ENCODE measurements around the gene CNTN4. TPM values are rescaled to one million over a fixed set of nuclear protein-coding genes. Genes with fewer than 3 reads are reported as not detected.

The CNTN4 gene
- total and polyA plus RNA-seq, 4 donors: 15.8 to 228 (median 41.2) TPM

DNA sequence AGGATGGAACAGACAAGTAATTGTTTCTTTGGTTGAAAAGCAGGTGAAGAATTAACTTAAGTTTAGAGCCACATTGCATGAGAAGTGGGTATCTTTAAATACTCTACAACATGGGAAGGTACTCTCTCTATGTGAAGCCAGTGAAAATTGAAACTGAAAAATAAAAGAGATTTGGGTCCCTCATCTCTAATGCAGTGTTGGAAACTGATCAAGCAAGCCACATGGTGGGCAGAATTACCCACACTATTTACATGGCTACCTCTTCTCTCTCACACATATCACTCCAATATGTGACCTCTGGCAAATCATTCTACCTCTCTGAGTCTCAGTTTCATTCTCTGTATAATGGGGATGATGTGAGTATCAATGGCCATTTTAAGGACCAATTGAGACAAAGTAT, 672.5 kb downstream of the CNTN4 start:
- no peak for ATAC-seq (ENCODE audit: low FRiP score)
- intact Hi-C loops (cut with DNase I): no loop called here
- Histone ChIP-seq H3K4me3 (ENCODE audit: low read length in 2 of 2) (no peak overlapping the region), H3K36me3 (ENCODE audit: control insufficient read depth in 1 of 2, insufficient read depth in 2 of 2, low read length in 1 of 2) (no peaks in the 10 kb centered on the region), H3K9me3 (ENCODE audit: control insufficient read depth, low read length) (peaks cover 2% of the 10 kb centered on the region), H3K4me1 (ENCODE audit: control insufficient read depth in 1 of 2, insufficient read depth in 2 of 2, low read length in 2 of 2) (no peaks in the 10 kb centered on the region), H3K27ac (ENCODE audit: low read depth in 1 of 2, low read length in 2 of 2) (no peak overlapping the region), H3K27me3 (ENCODE audit: control insufficient read depth in 1 of 2, insufficient read depth in 2 of 2, low read length in 1 of 2) (no peaks in the 10 kb centered on the region)
- no peak for DNase-seq

DNA sequence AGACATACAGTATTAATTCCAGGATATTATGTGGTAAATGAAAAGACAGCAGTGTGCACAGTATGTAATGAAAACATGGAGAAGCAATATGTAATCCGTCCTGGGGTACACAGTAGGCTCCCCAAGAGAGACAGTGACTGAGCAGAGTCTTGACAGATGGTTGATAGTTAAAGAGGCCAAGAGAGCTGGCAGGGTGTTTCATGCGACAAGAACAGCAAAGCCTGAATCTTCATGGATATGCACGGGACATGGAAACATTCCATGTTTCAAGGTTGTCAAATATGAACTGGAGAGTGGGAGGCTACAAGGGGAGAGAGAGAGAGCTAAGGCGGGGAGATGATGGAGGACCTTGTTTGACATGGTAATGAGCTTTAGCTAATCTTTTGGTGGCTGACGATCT, 673.1 kb downstream of the CNTN4 start:
- DNase-seq (no peak), ATAC-seq (ENCODE audit: low FRiP score) (no peak)
- no peaks in the 10 kb centered on the region for H3K27me3 ChIP-seq (ENCODE audit: control insufficient read depth in 1 of 2, insufficient read depth in 2 of 2, low read length in 1 of 2)
- H3K4me1 ChIP-seq (ENCODE audit: control insufficient read depth in 1 of 2, insufficient read depth in 2 of 2, low read length in 2 of 2): no peaks in the 10 kb centered on the region
- H3K4me3 ChIP-seq (ENCODE audit: low read length in 2 of 2): no peak overlapping the region
- intact Hi-C loops (cut with DNase I): no loop called here
- H3K36me3 ChIP-seq (ENCODE audit: control insufficient read depth in 1 of 2, insufficient read depth in 2 of 2, low read length in 1 of 2): no peaks in the 10 kb centered on the region
- no peak overlapping the region for H3K27ac ChIP-seq (ENCODE audit: low read depth in 1 of 2, low read length in 2 of 2)
- H3K9me3 ChIP-seq (ENCODE audit: control insufficient read depth, low read length): peaks cover 2% of the 10 kb centered on the region
- WGBS, 2 donors: 59 to 73% methylated on average over 5 of the region's 5 CpGs

DNA sequence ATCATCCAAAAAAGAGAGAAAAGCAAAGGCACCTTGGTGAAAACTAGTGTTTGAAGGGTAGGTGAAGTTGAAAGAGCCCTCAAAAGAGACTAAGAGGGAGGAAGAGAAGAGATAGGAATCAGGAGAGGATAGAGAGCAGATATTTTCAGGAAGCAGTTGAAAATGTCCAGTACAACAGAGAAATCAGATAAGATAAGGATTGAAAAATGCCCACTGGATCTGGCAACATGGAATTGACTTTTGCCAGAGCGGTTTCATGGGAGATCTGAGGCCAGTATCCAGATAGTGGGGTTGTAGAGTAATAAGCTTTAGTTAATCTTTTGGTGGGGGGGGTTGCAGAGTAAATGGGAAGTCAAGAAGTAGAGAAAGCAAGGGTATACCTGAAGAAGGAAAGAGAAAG, 674.1 kb downstream of the CNTN4 start:
- DNase-seq (no peak), ATAC-seq (ENCODE audit: low FRiP score) (no peak)
- Histone ChIP-seq H3K27me3 (ENCODE audit: control insufficient read depth in 1 of 2, insufficient read depth in 2 of 2, low read length in 1 of 2) (no peaks in the 10 kb centered on the region), H3K4me3 (ENCODE audit: low read length in 2 of 2) (no peak overlapping the region), H3K36me3 (ENCODE audit: control insufficient read depth in 1 of 2, insufficient read depth in 2 of 2, low read length in 1 of 2) (no peaks in the 10 kb centered on the region), H3K4me1 (ENCODE audit: control insufficient read depth in 1 of 2, insufficient read depth in 2 of 2, low read length in 2 of 2) (no peaks in the 10 kb centered on the region), H3K9me3 (ENCODE audit: control insufficient read depth, low read length) (peaks cover 2% of the 10 kb centered on the region), H3K27ac (ENCODE audit: low read depth in 1 of 2, low read length in 2 of 2) (no peak overlapping the region)
- 65 to 68% methylated on average over 1 of the region's 1 CpG for WGBS, 2 donors
- intact Hi-C loops (cut with DNase I): no loop called here

DNA sequence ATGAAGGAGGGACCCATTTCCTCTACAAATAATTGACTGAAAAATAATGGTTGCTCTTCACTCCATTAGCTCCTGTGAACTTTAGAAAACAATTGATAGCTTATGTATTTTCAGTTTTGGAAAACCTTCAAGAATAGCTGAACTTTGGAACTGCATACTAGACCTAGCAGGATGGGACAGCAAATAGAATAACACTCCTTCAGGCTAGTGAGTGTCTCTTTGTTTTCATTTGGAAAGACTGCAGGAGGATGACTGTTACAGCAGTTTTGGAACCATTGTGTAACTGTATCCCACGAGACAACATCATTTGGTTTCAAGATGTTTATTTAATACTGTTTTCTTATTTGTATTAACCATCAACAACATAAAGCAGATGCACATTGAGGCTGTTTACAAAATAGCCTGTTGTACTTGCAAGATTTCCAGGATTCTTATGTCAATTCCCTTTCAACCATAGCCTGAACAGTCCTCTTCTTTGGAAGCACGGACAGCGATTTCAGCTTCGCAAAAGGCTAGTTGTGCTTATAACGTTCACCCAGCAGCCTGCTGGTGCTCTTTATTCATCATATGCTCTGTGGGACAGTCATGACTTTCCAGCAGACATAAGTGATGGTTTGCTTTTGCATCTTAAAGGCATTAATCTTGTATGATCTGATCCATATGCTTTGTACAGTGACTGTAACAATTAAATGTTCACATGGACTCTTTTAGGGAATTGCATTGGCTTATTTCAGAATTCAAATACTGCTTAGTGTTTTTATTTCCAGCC, 676.0 kb downstream of the CNTN4 start:
- intact Hi-C loops (cut with DNase I): no loop called here
- ATAC-seq (ENCODE audit: low FRiP score) (no peak), DNase-seq (no peak)
- 62 to 73% methylated on average over 5 of the region's 5 CpGs for WGBS, 2 donors
- H3K9me3 ChIP-seq (ENCODE audit: control insufficient read depth, low read length): peaks cover 2% of the 10 kb centered on the region
- no peaks in the 10 kb centered on the region for H3K27me3 ChIP-seq (ENCODE audit: control insufficient read depth in 1 of 2, insufficient read depth in 2 of 2, low read length in 1 of 2)
- no peak overlapping the region for H3K27ac ChIP-seq (ENCODE audit: low read depth in 1 of 2, low read length in 2 of 2)
- no peak overlapping the region for H3K4me3 ChIP-seq (ENCODE audit: low read length in 2 of 2)
- H3K36me3 ChIP-seq (ENCODE audit: control insufficient read depth in 1 of 2, insufficient read depth in 2 of 2, low read length in 1 of 2): no peaks in the 10 kb centered on the region
- no peaks in the 10 kb centered on the region for H3K4me1 ChIP-seq (ENCODE audit: control insufficient read depth in 1 of 2, insufficient read depth in 2 of 2, low read length in 2 of 2)

DNA sequence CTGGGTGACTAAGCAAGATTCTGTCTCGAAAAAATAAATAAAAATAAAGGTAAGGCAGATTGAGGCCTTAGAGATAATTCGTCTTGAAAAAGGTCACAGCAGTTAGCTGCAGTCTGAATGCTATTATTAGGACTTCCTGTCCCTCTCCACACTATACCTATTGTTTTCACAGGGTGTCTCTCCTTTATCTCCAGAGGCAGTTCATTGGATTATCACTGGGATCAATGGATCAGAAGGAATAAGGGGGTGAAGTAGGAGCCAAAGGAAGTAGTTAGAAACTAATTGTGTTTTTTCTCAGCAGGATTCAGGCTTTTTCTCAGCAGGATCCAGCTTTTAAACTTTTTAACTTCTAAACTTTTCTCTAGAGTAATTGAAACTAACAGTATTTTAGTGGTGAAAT, 684.6 kb downstream of the CNTN4 start:
- no peak for ATAC-seq (ENCODE audit: low FRiP score)
- DNase-seq: no peak
- H3K9me3 ChIP-seq (ENCODE audit: control insufficient read depth, low read length): no peaks in the 10 kb centered on the region
- H3K27ac ChIP-seq (ENCODE audit: low read depth in 1 of 2, low read length in 2 of 2): no peak overlapping the region
- 62 to 76% methylated on average over 2 of the region's 2 CpGs for WGBS, 2 donors
- H3K4me3 ChIP-seq (ENCODE audit: low read length in 2 of 2): no peak overlapping the region
- intact Hi-C loops (cut with DNase I): no loop called here
- H3K27me3 ChIP-seq (ENCODE audit: control insufficient read depth in 1 of 2, insufficient read depth in 2 of 2, low read length in 1 of 2): no peaks in the 10 kb centered on the region
- H3K36me3 ChIP-seq (ENCODE audit: control insufficient read depth in 1 of 2, insufficient read depth in 2 of 2, low read length in 1 of 2): no peaks in the 10 kb centered on the region
- no peaks in the 10 kb centered on the region for H3K4me1 ChIP-seq (ENCODE audit: control insufficient read depth in 1 of 2, insufficient read depth in 2 of 2, low read length in 2 of 2)

DNA sequence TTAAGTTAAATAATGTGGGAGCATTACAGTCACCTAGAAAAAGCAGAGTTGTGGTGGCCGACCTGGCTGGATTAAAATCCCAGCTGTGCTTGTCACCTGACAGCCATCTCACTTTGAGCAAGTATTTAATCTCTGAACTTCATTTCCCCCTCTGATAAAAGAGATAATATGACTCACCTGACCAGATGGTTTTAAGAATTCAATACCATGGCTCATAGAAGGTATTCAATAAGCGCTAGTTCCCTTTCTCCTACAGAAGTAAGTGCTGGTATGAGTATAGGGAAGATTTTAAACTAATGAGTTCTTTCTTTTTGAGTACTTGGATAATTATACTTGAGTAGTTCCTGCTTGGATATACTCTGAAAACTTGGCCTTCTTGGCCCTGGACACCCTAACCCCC, 686.0 kb downstream of the CNTN4 start:
- no peak overlapping the region for H3K27ac ChIP-seq (ENCODE audit: low read depth in 1 of 2, low read length in 2 of 2)
- no peak overlapping the region for H3K4me3 ChIP-seq (ENCODE audit: low read length in 2 of 2)
- no peaks in the 10 kb centered on the region for H3K9me3 ChIP-seq (ENCODE audit: control insufficient read depth, low read length)
- ATAC-seq (ENCODE audit: low FRiP score) (no peak), DNase-seq (no peak)
- intact Hi-C loops (cut with DNase I): no loop called here
- no peaks in the 10 kb centered on the region for H3K27me3 ChIP-seq (ENCODE audit: control insufficient read depth in 1 of 2, insufficient read depth in 2 of 2, low read length in 1 of 2)
- H3K36me3 ChIP-seq (ENCODE audit: control insufficient read depth in 1 of 2, insufficient read depth in 2 of 2, low read length in 1 of 2): no peaks in the 10 kb centered on the region
- 90 to 92% methylated on average over 2 of the region's 2 CpGs for WGBS, 2 donors
- no peaks in the 10 kb centered on the region for H3K4me1 ChIP-seq (ENCODE audit: control insufficient read depth in 1 of 2, insufficient read depth in 2 of 2, low read length in 2 of 2)

DNA sequence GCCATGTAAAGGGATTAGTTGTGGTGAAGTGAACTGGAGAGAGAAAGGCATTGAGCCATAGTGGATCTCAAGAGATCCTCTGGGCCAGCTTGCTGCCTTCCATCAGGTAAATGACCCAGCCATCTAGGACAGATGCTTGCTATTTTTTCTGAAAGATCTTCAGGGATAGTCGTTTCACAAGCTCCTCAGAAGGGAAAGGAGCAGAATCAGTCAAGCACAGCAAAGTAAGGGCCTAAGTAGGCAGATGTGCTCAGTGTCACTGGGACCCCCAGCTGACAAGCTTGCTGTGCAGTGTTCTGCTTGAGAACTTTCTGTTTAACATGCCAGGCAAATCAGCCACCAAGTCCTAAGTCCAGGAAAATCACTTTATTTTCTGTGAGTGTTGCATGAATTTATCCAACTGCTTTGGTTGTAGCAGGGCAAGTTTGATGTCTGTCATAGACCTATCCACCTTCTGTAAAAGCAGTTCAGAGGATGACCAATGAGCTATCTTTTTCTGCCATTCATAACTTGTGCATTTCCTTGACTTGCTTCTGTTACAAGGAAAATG, 691.7 kb downstream of the CNTN4 start:
- 41 to 60% methylated on average over 1 of the region's 1 CpG for WGBS, 2 donors
- H3K4me1 ChIP-seq (ENCODE audit: control insufficient read depth in 1 of 2, insufficient read depth in 2 of 2, low read length in 2 of 2): no peaks in the 10 kb centered on the region
- ATAC-seq (ENCODE audit: low FRiP score) (no peak), DNase-seq (no peak)
- no peak overlapping the region for H3K27ac ChIP-seq (ENCODE audit: low read depth in 1 of 2, low read length in 2 of 2)
- no peaks in the 10 kb centered on the region for H3K36me3 ChIP-seq (ENCODE audit: control insufficient read depth in 1 of 2, insufficient read depth in 2 of 2, low read length in 1 of 2)
- H3K4me3 ChIP-seq (ENCODE audit: low read length in 2 of 2): no peak overlapping the region
- intact Hi-C loops (cut with DNase I): no loop called here
- H3K9me3 ChIP-seq (ENCODE audit: control insufficient read depth, low read length): no peaks in the 10 kb centered on the region
- H3K27me3 ChIP-seq (ENCODE audit: control insufficient read depth in 1 of 2, insufficient read depth in 2 of 2, low read length in 1 of 2): no peaks in the 10 kb centered on the region

DNA sequence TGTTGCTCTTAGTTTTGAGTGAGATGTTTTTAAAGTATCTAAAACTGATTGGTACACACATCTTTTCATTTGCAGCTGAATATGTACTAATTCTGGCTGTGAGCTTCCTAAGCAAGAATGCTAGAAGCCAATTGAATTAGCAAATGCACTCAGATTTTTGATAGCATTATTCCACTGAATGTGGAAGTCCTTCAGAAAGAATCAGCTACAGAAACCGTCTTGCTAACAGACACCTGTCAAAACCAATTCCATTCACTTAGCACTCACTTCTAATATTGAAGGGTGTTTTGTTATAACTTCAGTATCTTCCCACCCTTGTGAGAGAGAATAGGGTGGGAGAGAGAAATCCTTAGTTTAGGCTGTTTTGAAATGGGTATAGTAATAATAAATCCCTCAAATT, 693.8 kb downstream of the CNTN4 start:
- no peaks in the 10 kb centered on the region for H3K4me1 ChIP-seq (ENCODE audit: control insufficient read depth in 1 of 2, insufficient read depth in 2 of 2, low read length in 2 of 2)
- H3K27me3 ChIP-seq (ENCODE audit: control insufficient read depth in 1 of 2, insufficient read depth in 2 of 2, low read length in 1 of 2): no peaks in the 10 kb centered on the region
- DNase-seq (no peak), ATAC-seq (ENCODE audit: low FRiP score) (no peak)
- intact Hi-C loops (cut with DNase I): no loop called here
- H3K27ac ChIP-seq (ENCODE audit: low read depth in 1 of 2, low read length in 2 of 2): no peak overlapping the region
- no peaks in the 10 kb centered on the region for H3K9me3 ChIP-seq (ENCODE audit: control insufficient read depth, low read length)
- H3K36me3 ChIP-seq (ENCODE audit: control insufficient read depth in 1 of 2, insufficient read depth in 2 of 2, low read length in 1 of 2): no peaks in the 10 kb centered on the region
- H3K4me3 ChIP-seq (ENCODE audit: low read length in 2 of 2): no peak overlapping the region
- WGBS, 2 donors: 57 to 83% methylated on average over 1 of the region's 1 CpG

DNA sequence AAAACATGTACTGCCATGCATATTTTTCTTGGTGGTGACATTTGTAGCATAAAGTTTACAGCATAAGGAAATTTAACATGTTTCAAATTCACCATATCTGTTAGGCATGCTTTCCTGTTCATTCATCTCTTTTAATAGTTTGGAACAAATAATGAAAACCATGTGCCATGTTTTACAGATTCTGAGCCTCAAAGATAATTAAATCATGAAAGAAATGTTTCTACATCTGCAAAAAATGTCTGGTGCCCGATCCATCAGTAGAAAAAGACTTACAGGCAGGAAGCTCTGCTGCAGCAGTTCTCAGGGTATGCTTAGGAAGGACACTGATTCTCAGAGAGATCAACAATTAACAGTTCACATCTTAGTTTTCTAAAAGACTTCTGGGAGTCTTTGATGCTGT, 695.3 kb downstream of the CNTN4 start:
- Histone ChIP-seq H3K27ac (ENCODE audit: low read depth in 1 of 2, low read length in 2 of 2) (no peak overlapping the region), H3K4me3 (ENCODE audit: low read length in 2 of 2) (no peak overlapping the region), H3K9me3 (ENCODE audit: control insufficient read depth, low read length) (no peaks in the 10 kb centered on the region), H3K36me3 (ENCODE audit: control insufficient read depth in 1 of 2, insufficient read depth in 2 of 2, low read length in 1 of 2) (no peaks in the 10 kb centered on the region), H3K27me3 (ENCODE audit: control insufficient read depth in 1 of 2, insufficient read depth in 2 of 2, low read length in 1 of 2) (no peaks in the 10 kb centered on the region), H3K4me1 (ENCODE audit: control insufficient read depth in 1 of 2, insufficient read depth in 2 of 2, low read length in 2 of 2) (no peaks in the 10 kb centered on the region)
- intact Hi-C loops (cut with DNase I): no loop called here
- ATAC-seq (ENCODE audit: low FRiP score) (no peak), DNase-seq (no peak)
- WGBS, 2 donors: 40 to 49% methylated on average over 1 of the region's 1 CpG

Measured in aorta (tissue), 5 donors.